Gastrocnemius medialis (tissue), 4 donors: ENCODE data around the gene KRT8. TPM values are rescaled to one million over a fixed set of nuclear protein-coding genes. Genes with fewer than 3 reads are reported as not detected.
"Not testable (repeated sequence)": the region's sequence is repeated elsewhere in the genome, so short reads cannot be mapped to it uniquely, and the experiment has no call there.

Experiments
- ATAC-seq, 2 donors: fragments of 150-250 bp; one replicate each; pipeline ENCODE4 v1.9.1; 2016
- DNase-seq, 2 donors: peaks; one replicate each; pipeline ENCODE4 v3.0.0-alpha.2; 2019
- H3K27ac ChIP-seq, 4 donors: fragments of 200-600 bp; sonication (generic); 1 replicate in 1 of 4; 2 replicates in 3 of 4; pipeline ENCODE4 v1.5.1; 2016 to 2018; ENCODE audit warnings: mild to moderate bottlenecking in 2 of 4, moderate library complexity in 1 of 4
- H3K27me3 ChIP-seq, 3 donors: fragments of 200-600 bp; sonication (generic) in 2 of 3; 1 replicate in 1 of 3; 2 replicates in 2 of 3; pipeline versions ENCODE4 v1.5.1 to v1.6.0; 2016 to 2019; ENCODE audit warnings: mild to moderate bottlenecking in 1 of 3, moderate library complexity in 1 of 3
- H3K36me3 ChIP-seq, 2 donors: fragments of 200-600 bp; sonication (generic) in 1 of 2; one replicate each; pipeline ENCODE4 v1.5.1; 2017 to 2018
- H3K4me1 ChIP-seq, 2 donors: fragments of 200-600 bp; sonication (generic) in 1 of 2; one replicate each; pipeline ENCODE4 v1.5.1; 2016 to 2017; ENCODE audit warnings: mild to moderate bottlenecking in 2 of 2
- H3K4me3 ChIP-seq, 4 donors: fragments of 200-600 bp; sonication (generic) in 3 of 4; 1 replicate in 1 of 4; 2 replicates in 3 of 4; pipeline ENCODE4 v1.5.1; 2016 to 2019; ENCODE audit warnings: mild to moderate bottlenecking in 2 of 4
- H3K9me3 ChIP-seq, 3 donors: fragments of 200-600 bp; sonication (generic) in 2 of 3; 1 replicate in 1 of 3; 2 replicates in 2 of 3; pipeline ENCODE4 v1.5.1; 2016 to 2019
- POLR2A ChIP-seq, 2 donors: fragments of 450-650 bp; IDR thresholded peaks; one replicate each; pipeline ENCODE4 v1.6.1; 2017; ENCODE audit warnings: antibody characterized with exemption in 2 of 2, mild to moderate bottlenecking in 2 of 2, moderate library complexity in 2 of 2
- in situ Hi-C, 4 donors: fragments of 200-750 bp; cut with MboI; loops; one replicate each; pipeline versions ENCODE4 v1.15.0 to v1.8.0; 2017; ENCODE audit warnings: low sequenced_read_pairs in 4 of 4
- intact Hi-C: fragments of 100-400 bp; cut with DNase I; formaldehyde crosslinking; loops from one replicate; pipeline ENCODE4 v1.15.1; 2023; ENCODE audit warnings: low total_unique reads
- total RNA-seq, 4 donors: library from RNA; depleted of rRNA; stranded (reverse); fragments of >200 nt; gene quantifications; one replicate each; pipeline versions ENCODE4 v1.1.0 to v1.2.3, GENCODE V29; 2016
- TF ChIP-seq, protein P1 (sequence below), 5 experiments: fragments of 450-650 bp in 3 of 5; fragments of 200-600 bp in 2 of 5; sonication (generic) in 2 of 5; IDR thresholded peaks in 4 of 5; conservative IDR thresholded peaks in 1 of 5; 1 replicate in 4 of 5; 2 replicates in 1 of 5; pipeline ENCODE4 v1.5.1; 2016 to 2019; ENCODE audit warnings: antibody characterized with exemption in 5 of 5, mild to moderate bottlenecking in 3 of 5, moderate library complexity in 3 of 5

Gene KRT8
- total RNA-seq: 1 to 10 TPM in 3 of 4 donors, not detected in 1; 1.4 to 7.0 (median 3.1) TPM

DNA sequence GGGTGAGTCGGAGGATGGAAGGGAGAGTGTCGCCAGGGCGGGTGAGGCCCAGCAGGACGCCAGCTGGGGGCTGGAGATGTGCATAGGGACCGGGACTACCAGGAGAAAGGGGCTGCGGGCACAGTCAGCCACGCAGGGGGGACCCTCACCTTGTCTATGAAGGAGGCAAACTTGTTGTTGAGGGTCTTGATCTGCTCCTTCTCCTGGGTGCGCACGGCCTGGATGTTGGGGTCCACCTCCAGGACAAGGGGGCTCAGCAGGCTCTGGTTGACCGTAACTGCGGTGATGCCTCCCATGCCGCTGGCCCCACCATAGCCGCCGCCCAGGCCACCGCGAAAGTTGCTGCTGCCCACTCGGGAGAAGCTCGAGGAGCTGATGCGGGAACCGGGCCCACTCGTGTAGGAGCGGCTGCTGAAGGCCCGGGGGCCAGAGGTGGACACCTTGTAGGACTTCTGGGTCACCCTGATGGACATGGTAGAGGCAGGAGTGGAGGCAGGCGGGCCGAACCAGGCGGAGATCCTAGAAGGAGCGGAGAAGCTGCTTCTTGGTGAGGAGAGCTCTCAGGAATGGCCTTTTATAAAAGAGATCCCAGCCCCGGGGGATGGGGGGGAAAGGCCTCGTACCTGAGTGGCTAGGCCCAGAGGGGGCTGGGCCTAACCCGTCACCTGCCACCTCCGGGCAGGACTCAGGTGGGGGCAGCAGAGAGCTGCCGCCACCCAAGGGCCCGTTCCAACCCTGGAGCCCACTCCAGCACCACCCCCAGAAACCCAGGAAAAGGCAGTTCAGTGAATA lies at the start of gene KRT8:
TSS of gene KRT8 (minus strand) at position 568 of the 792 bp plus-strand sequence. CDS start at position 473, 95 bp downstream.
- H3K27ac ChIP-seq, H3K4me1 ChIP-seq, H3K36me3 ChIP-seq, H3K9me3 ChIP-seq, in situ Hi-C loops, DNase-seq, ATAC-seq, intact Hi-C loops: not testable (repeated sequence)
- Histone ChIP-seq H3K27me3 (peaks cover 0 to 11% (median 8%) of the 10 kb centered on the region in 3 donors), H3K4me3 (peak within 1 kb of the TSS in 3 of 4 donors; percentile 33 to 49 (median 36))

DNA sequence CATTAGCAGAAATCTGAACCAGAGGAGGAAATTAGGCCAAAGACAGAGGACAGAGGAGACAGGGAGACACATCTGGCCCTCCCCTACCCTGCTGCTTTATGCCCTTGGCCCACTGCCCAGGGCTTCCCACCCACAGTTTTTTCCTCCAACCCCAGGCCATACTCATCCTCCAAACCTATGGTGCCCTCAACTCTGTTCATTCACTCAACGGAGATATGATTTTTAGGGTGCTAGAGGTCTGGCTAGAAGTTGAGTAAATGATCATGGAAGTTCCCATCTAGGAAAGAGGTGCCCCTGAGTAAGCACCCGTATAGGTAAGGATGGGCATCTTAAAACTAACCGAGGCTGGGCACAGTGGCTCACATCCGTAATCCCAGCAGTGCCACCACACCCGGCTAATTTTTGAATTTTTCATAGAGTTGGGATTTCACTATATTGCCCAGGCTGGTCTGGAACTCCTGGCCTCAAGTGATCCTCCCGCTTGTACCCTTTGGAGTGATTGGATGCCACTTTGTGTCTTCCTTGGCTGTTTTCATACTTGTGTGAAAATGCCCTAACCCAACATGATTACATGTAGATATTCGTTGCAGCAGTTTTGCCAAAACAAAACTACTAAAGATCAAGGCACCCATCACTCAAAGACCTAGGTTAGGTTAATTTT lies 48.4 kb upstream of the KRT8 start:
- in situ Hi-C loops (no loop called here), intact Hi-C loops (no loop called here)
- Histone ChIP-seq H3K27me3 (peaks cover 14 to 18% (median 15%) of the 10 kb centered on the region in 3 donors), H3K4me1 (no peaks in the 10 kb centered on the region), H3K27ac (no peak overlapping the region), H3K4me3 (no peak overlapping the region), H3K9me3 (no peaks in the 10 kb centered on the region), H3K36me3 (no peaks in the 10 kb centered on the region)
- no peak for ATAC-seq
- no peak for DNase-seq
- TF ChIP-seq POLR2A (IDR thresholded peaks at IDR 0.05): no peak
- TF ChIP-seq, protein P1, sequence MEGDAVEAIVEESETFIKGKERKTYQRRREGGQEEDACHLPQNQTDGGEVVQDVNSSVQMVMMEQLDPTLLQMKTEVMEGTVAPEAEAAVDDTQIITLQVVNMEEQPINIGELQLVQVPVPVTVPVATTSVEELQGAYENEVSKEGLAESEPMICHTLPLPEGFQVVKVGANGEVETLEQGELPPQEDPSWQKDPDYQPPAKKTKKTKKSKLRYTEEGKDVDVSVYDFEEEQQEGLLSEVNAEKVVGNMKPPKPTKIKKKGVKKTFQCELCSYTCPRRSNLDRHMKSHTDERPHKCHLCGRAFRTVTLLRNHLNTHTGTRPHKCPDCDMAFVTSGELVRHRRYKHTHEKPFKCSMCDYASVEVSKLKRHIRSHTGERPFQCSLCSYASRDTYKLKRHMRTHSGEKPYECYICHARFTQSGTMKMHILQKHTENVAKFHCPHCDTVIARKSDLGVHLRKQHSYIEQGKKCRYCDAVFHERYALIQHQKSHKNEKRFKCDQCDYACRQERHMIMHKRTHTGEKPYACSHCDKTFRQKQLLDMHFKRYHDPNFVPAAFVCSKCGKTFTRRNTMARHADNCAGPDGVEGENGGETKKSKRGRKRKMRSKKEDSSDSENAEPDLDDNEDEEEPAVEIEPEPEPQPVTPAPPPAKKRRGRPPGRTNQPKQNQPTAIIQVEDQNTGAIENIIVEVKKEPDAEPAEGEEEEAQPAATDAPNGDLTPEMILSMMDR (IDR thresholded peaks at IDR 0.05 in 4 of 5, conservative IDR thresholded peaks at IDR 0.05 in 1 of 5): no peak

- ATAC-seq: no peak
- intact Hi-C loops: no loop called here
- TF ChIP-seq POLR2A (IDR thresholded peaks at IDR 0.05): no peak
- TF ChIP-seq, protein P1 (IDR thresholded peaks at IDR 0.05 in 4 of 5, conservative IDR thresholded peaks at IDR 0.05 in 1 of 5): no peak
- Histone ChIP-seq H3K36me3 (no peaks in the 10 kb centered on the region), H3K9me3 (no peaks in the 10 kb centered on the region), H3K4me3 (no peak overlapping the region), H3K27me3 (peaks cover 14 to 18% (median 15%) of the 10 kb centered on the region in 3 donors), H3K4me1 (no peaks in the 10 kb centered on the region), H3K27ac (no peak overlapping the region)
- DNase-seq: no peak
- in situ Hi-C loops: no loop called here
These were observed 47.4 kb upstream of the KRT8 start for GRCh38 chr12:52952076-52952801.

DNA sequence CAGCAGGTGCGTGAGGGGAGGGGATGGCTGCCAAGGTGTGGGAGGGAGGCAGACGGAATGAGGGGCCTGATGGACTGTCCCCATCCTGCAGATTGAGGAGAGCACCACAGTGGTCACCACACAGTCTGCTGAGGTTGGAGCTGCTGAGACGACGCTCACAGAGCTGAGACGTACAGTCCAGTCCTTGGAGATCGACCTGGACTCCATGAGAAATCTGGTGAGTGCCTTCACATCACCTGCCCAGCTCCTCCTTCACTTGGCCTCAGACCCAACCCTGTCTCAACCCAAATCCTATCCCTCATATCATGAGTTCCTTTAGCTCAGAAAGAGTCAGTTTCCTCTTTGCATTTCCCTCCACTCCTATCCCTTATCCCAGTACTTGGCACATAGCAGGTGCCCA lies 46.8 kb upstream of the KRT8 start:
- no peak overlapping the region for H3K4me3 ChIP-seq
- no peaks in the 10 kb centered on the region for H3K4me1 ChIP-seq
- DNase-seq: no peak
- intact Hi-C loops (no loop called here), in situ Hi-C loops (no loop called here)
- no peaks in the 10 kb centered on the region for H3K9me3 ChIP-seq
- TF ChIP-seq, protein P1 (IDR thresholded peaks at IDR 0.05 in 4 of 5, conservative IDR thresholded peaks at IDR 0.05 in 1 of 5): no peak
- no peak overlapping the region for H3K27ac ChIP-seq
- no peak for ATAC-seq
- H3K27me3 ChIP-seq: peaks cover 14 to 18% (median 15%) of the 10 kb centered on the region in 3 donors
- H3K36me3 ChIP-seq: no peaks in the 10 kb centered on the region

- peaks cover 14 to 18% (median 15%) of the 10 kb centered on the region in 3 donors for H3K27me3 ChIP-seq
- no peak overlapping the region for H3K27ac ChIP-seq
- DNase-seq (no peak), ATAC-seq (no peak)
- in situ Hi-C loops: no loop called here
- no peak for TF ChIP-seq POLR2A (IDR thresholded peaks at IDR 0.05)
- TF ChIP-seq, protein P1 (IDR thresholded peaks at IDR 0.05 in 4 of 5, conservative IDR thresholded peaks at IDR 0.05 in 1 of 5): no peak
- H3K36me3 ChIP-seq: no peaks in the 10 kb centered on the region
- H3K9me3 ChIP-seq: no peaks in the 10 kb centered on the region
- no peak overlapping the region for H3K4me3 ChIP-seq
- no peaks in the 10 kb centered on the region for H3K4me1 ChIP-seq
- intact Hi-C loops: no loop called here
These were observed 46.2 kb upstream of the KRT8 start for GRCh38 chr12:52951126-52951525.
